ENCODE measurements around the gene URB1. TPM values are rescaled to one million over a fixed set of nuclear protein-coding genes. Genes with fewer than 3 reads are reported as not detected.

The URB1 gene
- total and polyA plus RNA-seq, 12 donors, result 5.2 to 31.6 (median 16.1) TPM

DNA sequence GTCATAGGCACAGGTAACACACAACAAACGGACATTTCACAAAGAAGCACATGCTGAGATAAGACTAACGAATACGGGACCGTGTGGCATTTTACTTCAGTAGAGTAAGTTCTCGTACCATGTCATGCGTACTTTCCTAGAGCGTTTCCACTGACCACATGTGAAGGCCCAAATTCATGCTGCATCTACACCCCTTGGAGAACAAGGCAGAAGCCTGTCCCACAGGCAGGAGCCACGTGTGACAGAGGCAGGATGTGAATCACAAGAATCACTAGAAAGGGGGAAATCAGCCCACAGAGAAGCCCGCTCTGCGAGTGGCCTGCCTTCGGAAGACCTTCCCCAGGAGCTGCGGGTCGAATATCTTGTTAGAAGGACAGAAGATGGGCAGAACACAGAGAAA lies 41.8 kb downstream of the URB1 start:
- Histone ChIP-seq H3K4me1 (replicated peaks in 1 of 2) (peaks cover 0 to 5% of the 10 kb centered on the region in 2 donors), H3K36me3 (replicated peaks in 1 of 2) (peaks cover 0 to 96% of the 10 kb centered on the region in 2 donors), H3K27ac (no peak overlapping the region), H3K27me3 (no peaks in the 10 kb centered on the region), H3K4me3 (no peak overlapping the region), H3K9me3 (replicated peaks in 1 of 3) (no peaks in the 10 kb centered on the region)
- 90 to 93% (median 92%) methylated on average over 13 of the region's 13 CpGs for WGBS, 4 donors
- peak in 1 of 7 donors; percentile 18 for DNase-seq
- intact Hi-C loops (cut with DNase I), result no loop called here
- no peak for TF ChIP-seq POLR2A (IDR thresholded peaks at IDR 0.05)
- TF ChIP-seq, protein P1, sequence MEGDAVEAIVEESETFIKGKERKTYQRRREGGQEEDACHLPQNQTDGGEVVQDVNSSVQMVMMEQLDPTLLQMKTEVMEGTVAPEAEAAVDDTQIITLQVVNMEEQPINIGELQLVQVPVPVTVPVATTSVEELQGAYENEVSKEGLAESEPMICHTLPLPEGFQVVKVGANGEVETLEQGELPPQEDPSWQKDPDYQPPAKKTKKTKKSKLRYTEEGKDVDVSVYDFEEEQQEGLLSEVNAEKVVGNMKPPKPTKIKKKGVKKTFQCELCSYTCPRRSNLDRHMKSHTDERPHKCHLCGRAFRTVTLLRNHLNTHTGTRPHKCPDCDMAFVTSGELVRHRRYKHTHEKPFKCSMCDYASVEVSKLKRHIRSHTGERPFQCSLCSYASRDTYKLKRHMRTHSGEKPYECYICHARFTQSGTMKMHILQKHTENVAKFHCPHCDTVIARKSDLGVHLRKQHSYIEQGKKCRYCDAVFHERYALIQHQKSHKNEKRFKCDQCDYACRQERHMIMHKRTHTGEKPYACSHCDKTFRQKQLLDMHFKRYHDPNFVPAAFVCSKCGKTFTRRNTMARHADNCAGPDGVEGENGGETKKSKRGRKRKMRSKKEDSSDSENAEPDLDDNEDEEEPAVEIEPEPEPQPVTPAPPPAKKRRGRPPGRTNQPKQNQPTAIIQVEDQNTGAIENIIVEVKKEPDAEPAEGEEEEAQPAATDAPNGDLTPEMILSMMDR (IDR thresholded peaks at IDR 0.05), result no peak

DNA sequence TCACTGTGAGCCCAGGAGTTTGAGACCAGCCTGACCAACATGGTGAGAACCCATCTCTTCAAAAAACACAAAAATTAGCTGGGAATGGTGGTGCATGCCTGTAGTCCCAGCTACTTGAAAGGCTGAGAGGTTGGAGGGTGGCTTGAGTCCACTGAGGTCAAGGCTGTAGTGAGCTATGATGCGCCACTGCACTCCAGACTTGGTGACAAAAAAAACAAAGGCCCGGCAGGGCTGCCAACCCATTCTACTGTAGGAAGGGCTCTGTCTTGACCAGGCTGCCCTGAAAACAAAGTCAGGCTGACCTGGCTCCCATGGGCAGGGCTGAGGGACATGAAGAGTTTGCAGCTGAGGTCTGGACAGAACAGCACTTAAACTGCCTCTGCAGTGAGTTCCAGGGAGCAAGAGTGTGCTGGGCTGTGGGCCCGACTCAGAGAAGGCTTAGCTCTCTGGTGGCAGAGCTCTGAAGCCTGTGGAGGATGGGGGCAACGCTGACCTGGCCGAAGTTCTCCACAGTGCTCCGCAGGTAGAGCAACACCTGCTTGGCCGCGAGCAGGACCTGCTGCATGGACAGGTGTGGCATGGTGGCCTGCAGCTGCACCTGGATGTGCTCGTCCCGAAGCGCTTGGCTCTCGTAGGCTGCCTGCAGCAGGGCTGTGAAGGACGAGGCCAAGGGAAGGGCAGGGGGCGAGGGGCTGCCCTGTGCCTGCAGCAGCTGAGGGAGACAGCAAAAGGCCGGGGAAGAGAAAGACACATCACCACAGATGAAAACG lies 42.4 kb downstream of the URB1 start:
- peaks cover 0 to 96% of the 10 kb centered on the region in 2 donors for H3K36me3 ChIP-seq (replicated peaks in 1 of 2)
- no peak overlapping the region for H3K4me3 ChIP-seq
- 83 to 88% (median 87%) methylated on average over 10 to 16 of the region's 16 CpGs for WGBS, 4 donors
- intact Hi-C loops (cut with DNase I), result no loop called here
- H3K27ac ChIP-seq, result no peak overlapping the region
- H3K4me1 ChIP-seq (replicated peaks in 1 of 2), result peaks cover 0 to 5% of the 10 kb centered on the region in 2 donors
- no peaks in the 10 kb centered on the region for H3K27me3 ChIP-seq
- DNase-seq, result peak in 2 of 7 donors; percentile 27 to 53
- H3K9me3 ChIP-seq (replicated peaks in 1 of 3), result no peaks in the 10 kb centered on the region
- TF ChIP-seq, protein P1 (IDR thresholded peaks at IDR 0.05), result no peak
- TF ChIP-seq POLR2A (IDR thresholded peaks at IDR 0.05), result no peak

DNA sequence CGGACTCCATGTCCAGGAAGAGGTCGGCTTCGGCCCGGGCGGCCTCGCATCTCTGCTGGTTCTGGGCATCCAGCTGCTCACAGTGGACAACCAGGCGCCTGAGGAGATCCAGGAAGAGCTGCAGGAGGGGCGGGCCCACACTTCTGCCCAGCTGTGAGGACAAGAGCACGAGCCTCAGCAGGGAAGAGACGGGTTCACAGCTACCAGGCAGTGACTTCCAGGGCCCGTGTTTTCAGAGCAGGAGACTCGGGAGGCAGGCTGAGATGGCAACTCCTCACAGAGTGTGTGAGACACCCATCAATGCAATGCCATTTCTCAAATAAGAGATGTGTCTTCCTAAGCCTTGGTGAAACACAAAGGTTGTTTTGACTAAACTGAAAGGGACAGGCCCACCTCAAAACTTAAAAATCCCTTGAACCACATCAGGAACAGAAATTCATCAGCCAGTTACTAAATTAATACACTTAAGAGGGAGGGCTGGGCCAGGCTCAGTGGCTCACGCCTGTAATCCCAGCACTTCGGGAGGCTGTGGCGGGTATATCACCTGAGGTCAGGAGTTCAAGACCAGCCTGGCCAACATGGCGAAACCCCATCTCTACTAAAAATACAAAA lies 43.4 kb downstream of the URB1 start:
- intact Hi-C loops (cut with DNase I), result no loop called here
- H3K27ac ChIP-seq, result no peak overlapping the region
- no peak overlapping the region for H3K4me3 ChIP-seq
- TF ChIP-seq, protein P1 (IDR thresholded peaks at IDR 0.05), result no peak
- TF ChIP-seq POLR2A (IDR thresholded peaks at IDR 0.05), result no peak
- 89 to 95% (median 95%) methylated on average over 7 to 16 of the region's 16 CpGs for WGBS, 4 donors
- no peaks in the 10 kb centered on the region for H3K27me3 ChIP-seq
- DNase-seq, result no peak
- no peaks in the 10 kb centered on the region for H3K9me3 ChIP-seq (replicated peaks in 1 of 3)
- H3K36me3 ChIP-seq (replicated peaks in 1 of 2), result peaks cover 0 to 96% of the 10 kb centered on the region in 2 donors
- peaks cover 0 to 5% of the 10 kb centered on the region in 2 donors for H3K4me1 ChIP-seq (replicated peaks in 1 of 2)

DNA sequence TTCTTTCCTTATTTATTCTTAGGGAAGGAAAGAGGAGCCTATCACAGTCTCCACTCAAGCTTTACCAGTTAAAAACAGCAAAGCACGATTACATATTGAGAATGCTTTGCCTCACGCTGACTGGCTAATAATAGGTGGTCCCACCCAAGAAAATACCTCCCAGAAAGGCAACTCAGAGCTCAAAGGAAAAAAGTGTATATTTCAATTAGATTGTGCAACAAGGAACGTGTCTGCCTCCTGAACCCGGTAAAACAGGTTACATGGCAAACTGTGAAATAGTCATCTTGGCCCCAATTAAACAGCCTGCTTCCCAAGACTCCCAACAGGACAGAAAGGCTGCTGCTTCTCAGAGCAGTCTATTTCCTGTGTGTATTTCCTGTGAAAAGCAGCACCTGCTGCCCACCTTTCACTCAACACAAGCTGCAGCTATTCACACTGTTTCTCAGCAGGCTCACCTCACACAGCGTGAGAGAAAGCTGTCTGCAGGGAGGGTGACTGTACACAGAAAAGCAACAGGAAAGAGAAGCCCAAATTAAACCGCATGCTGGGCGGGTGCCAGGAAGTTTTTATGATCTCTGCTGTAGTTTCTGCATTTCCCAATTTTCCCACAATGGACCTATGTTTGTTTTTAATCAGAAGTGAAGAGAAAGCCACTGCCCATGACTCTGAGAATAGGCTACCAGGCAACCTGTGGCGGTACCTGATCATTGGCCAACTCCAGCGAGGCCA lies 44.0 kb downstream of the URB1 start:
- no peak for TF ChIP-seq POLR2A (IDR thresholded peaks at IDR 0.05)
- TF ChIP-seq, protein P1 (IDR thresholded peaks at IDR 0.05), result no peak
- H3K36me3 ChIP-seq (replicated peaks in 1 of 2), result peaks cover 0 to 95% of the 10 kb centered on the region in 2 donors
- DNase-seq, result peak in 1 of 7 donors; percentile 45
- H3K4me1 ChIP-seq (replicated peaks in 1 of 2), result peaks cover 0 to 5% of the 10 kb centered on the region in 2 donors
- 87 to 94% (median 92%) methylated on average over 8 to 9 of the region's 9 CpGs for WGBS, 4 donors
- H3K27ac ChIP-seq, result no peak overlapping the region
- intact Hi-C loops (cut with DNase I), result no loop called here
- H3K4me3 ChIP-seq, result no peak overlapping the region
- H3K9me3 ChIP-seq (replicated peaks in 1 of 3), result no peaks in the 10 kb centered on the region
- no peaks in the 10 kb centered on the region for H3K27me3 ChIP-seq
